Peyer's patch (tissue), 4 donors: ENCODE results near the gene FSTL3.

Experiments used
- CTCF ChIP-seq, 6 experiments: fragments of 450-650 bp in 4 of 6; fragments of 200-600 bp in 2 of 6; sonication (generic) in 1 of 6; IDR thresholded peaks; one replicate each; pipeline ENCODE4 v1.5.1; 2017 to 2019; ENCODE audit warnings: antibody characterized with exemption in 6 of 6, mild to moderate bottlenecking in 3 of 6, moderate library complexity in 1 of 6
- POLR2A ChIP-seq, 2 donors: fragments of 450-650 bp; IDR thresholded peaks; one replicate each; pipeline ENCODE4 v1.5.1; 2017; ENCODE audit warnings: antibody characterized with exemption in 2 of 2, mild to moderate bottlenecking in 2 of 2, moderate library complexity in 2 of 2

GRCh38 chr19:642767-643727, 33.1 kb upstream of the FSTL3 start:
- no peak for TF ChIP-seq CTCF (IDR thresholded peaks at IDR 0.05)
- no peak for TF ChIP-seq POLR2A (IDR thresholded peaks at IDR 0.05)
